ENCODE data around the gene ORAI1. TPM values are rescaled to one million over a fixed set of nuclear protein-coding genes. Genes with fewer than 3 reads are reported as not detected.
A peak's percentile ranks its signal among the peaks of the same experiment; 100 is the strongest.
"Not testable (repeated sequence)": the region's sequence is repeated elsewhere in the genome, so short reads cannot be mapped to it uniquely, and the experiment has no call there.

ORAI1 gene
- total and polyA plus RNA-seq, 2 of the 13 experiments (the other 11 are each of a cell fraction or from before 2014, with no cell fraction given): 9.2 to 17.2 TPM

- DNase-seq (ENCODE audit: low spot score); H4K20me1 ChIP-seq (ENCODE audit: insufficient read depth, low read length); CTCF ChIA-PET (ENCODE audit: low intra/inter-chr PET ratio, low total read pairs); H3K79me2 ChIP-seq (ENCODE audit: insufficient read depth, low read length); POLR2A ChIA-PET; ATAC-seq; H3K27me3 ChIP-seq (ENCODE audit: control insufficient read depth in 1 of 2, insufficient read depth in 2 of 2, low read length in 2 of 2); H3K36me3 ChIP-seq (replicated peaks in 1 of 2; ENCODE audit: control insufficient read depth in 1 of 2, insufficient read depth in 2 of 2, low read length in 2 of 2); H3K9me3 ChIP-seq (ENCODE audit: low read length); FAIRE-seq; H3K27ac ChIP-seq (ENCODE audit: extremely low read length, insufficient read depth, low read length); H2AFZ ChIP-seq (ENCODE audit: low read length); BruUV-seq (replicated peaks); H3K9ac ChIP-seq (ENCODE audit: insufficient read depth, low read depth, low read length); H3K4me3 ChIP-seq (replicated peaks in 1 of 3; ENCODE audit: insufficient read depth in 1 of 3, low read depth in 2 of 3, low read length in 3 of 3): not testable (repeated sequence)
- 43% methylated on average over 13 of the region's 13 CpGs for WGBS (ENCODE audit: low lambda C conversion rate)
- in situ Hi-C loops (cut with HindIII; ENCODE audit: extremely low pct_ligation_motif_present, low pct_unique_long_range_greater_than_20kb): loop anchor here (5.0 kb wide), 1 partner anchor 187 kb away; no protein-coding TSS in a partner anchor
- intact Hi-C loops (cut with micrococcal nuclease; ENCODE audit: unreplicated experiment): loop anchor here (5.0 kb wide), 1 partner anchor 127 kb away; no protein-coding TSS in a partner anchor
- peak overlapping the region; percentile 54; the same call in 1 of the 2 replicates for H3K4me2 ChIP-seq (ENCODE audit: low read depth, low read length)
- H3K4me1 ChIP-seq (ENCODE audit: insufficient read depth, low read length): peaks cover 23% of the 10 kb centered on the region
Measured at GRCh38 chr12:121679661-121680197, 53.4 kb downstream of the ORAI1 start.

DNA sequence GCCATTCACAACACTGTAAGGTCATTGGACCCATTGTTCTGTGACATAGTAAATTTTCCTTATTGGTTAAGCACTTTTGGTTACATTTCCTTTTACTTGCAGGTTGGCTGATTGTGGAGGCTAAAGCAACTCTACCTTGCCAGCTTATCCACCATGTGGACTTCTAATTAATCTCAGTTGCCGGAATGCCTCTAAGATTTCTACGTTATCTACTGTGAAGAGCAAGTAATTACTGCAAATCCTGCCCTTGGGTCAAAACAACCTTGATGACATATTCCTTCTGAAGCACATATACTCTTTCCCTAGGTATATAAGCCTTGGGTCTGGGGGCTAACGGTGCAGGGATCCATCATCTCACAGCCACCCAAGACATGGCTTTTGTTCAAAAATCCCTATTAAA is 62.6 kb downstream of the ORAI1 start:
- H3K79me2 ChIP-seq (ENCODE audit: insufficient read depth, low read length): no peaks in the 10 kb centered on the region
- WGBS (ENCODE audit: low lambda C conversion rate): 72% methylated on average over 3 of the region's 3 CpGs
- DNase-seq (ENCODE audit: low spot score): peak; percentile 23
- H2AFZ ChIP-seq (ENCODE audit: low read length): no peak overlapping the region
- in situ Hi-C loops (cut with HindIII; ENCODE audit: extremely low pct_ligation_motif_present, low pct_unique_long_range_greater_than_20kb) (no loop called here), intact Hi-C loops (cut with micrococcal nuclease; ENCODE audit: unreplicated experiment) (no loop called here)
- POLR2A ChIA-PET: no interaction called here
- H3K36me3 ChIP-seq (replicated peaks in 1 of 2; ENCODE audit: control insufficient read depth in 1 of 2, insufficient read depth in 2 of 2, low read length in 2 of 2): no peaks in the 10 kb centered on the region
- peaks cover 47% of the 10 kb centered on the region for H3K4me1 ChIP-seq (ENCODE audit: insufficient read depth, low read length)
- H3K27me3 ChIP-seq (ENCODE audit: control insufficient read depth in 1 of 2, insufficient read depth in 2 of 2, low read length in 2 of 2): peaks cover 0 to 4% of the 10 kb centered on the region in 2 experiments; a peak in 1 of 5 replicates
- no TSS peak for BruUV-seq (replicated peaks)
- no peak for FAIRE-seq
- H3K4me2 ChIP-seq (ENCODE audit: low read depth, low read length): no peak overlapping the region
- CTCF ChIA-PET (ENCODE audit: low intra/inter-chr PET ratio, low total read pairs): no interaction called here
- TF ChIP-seq ZNF431 (CRISPR knock-in tag; IDR thresholded peaks at IDR 0.05; ENCODE audit: borderline replicate concordance, low read depth) (no peak), ZNF335 (CRISPR knock-in tag; IDR thresholded peaks at IDR 0.05) (no peak), ONECUT2 (CRISPR knock-in tag; IDR thresholded peaks at IDR 0.05) (no peak), ZEB1 (IDR thresholded peaks at IDR 0.05; ENCODE audit: insufficient replicate concordance, low read depth) (no peak), ATF5 (CRISPR knock-in tag; IDR thresholded peaks at IDR 0.05; ENCODE audit: low read depth) (no peak), HNRNPLL (IDR thresholded peaks at IDR 0.05; ENCODE audit: low read depth, low read length, poor library complexity, severe bottlenecking) (no peak), ZNF224 (CRISPR knock-in tag; IDR thresholded peaks at IDR 0.05) (no peak), ZNF75D (CRISPR knock-in tag; IDR thresholded peaks at IDR 0.05; ENCODE audit: borderline replicate concordance) (no peak), SOX5 (CRISPR knock-in tag; IDR thresholded peaks at IDR 0.05; ENCODE audit: borderline replicate concordance) (0 out of 2 replicates have a peak, but pooled peaks have one; percentile 30), ZNF616 (CRISPR knock-in tag; IDR thresholded peaks at IDR 0.05; ENCODE audit: low read depth) (no peak), SOX13 (IDR thresholded peaks at IDR 0.05) (no peak), SOX13 (CRISPR knock-in tag; conservative IDR thresholded peaks at IDR 0.05 in 1 of 2, IDR thresholded peaks at IDR 0.05 in 1 of 2) (peak in 1 of 2 experiments; percentile 65; a peak in 1 of 4 replicates), ZNF720 (CRISPR knock-in tag; IDR thresholded peaks at IDR 0.05) (no peak), ZNF17 (CRISPR knock-in tag; IDR thresholded peaks at IDR 0.05) (no peak)
- H3K27ac ChIP-seq (ENCODE audit: extremely low read length, insufficient read depth, low read length): no peak overlapping the region
- no peak overlapping the region for H3K4me3 ChIP-seq (replicated peaks in 1 of 3; ENCODE audit: insufficient read depth in 1 of 3, low read depth in 2 of 3, low read length in 3 of 3)
- no peak for ATAC-seq
- no peaks in the 10 kb centered on the region for H4K20me1 ChIP-seq (ENCODE audit: insufficient read depth, low read length)
- H3K9ac ChIP-seq (ENCODE audit: insufficient read depth, low read depth, low read length): no peak overlapping the region
- no peaks in the 10 kb centered on the region for H3K9me3 ChIP-seq (ENCODE audit: low read length)
